NCI-H460 (cell line): ENCODE data around the gene RRP1B. TPM values are rescaled to one million over a fixed set of nuclear protein-coding genes. Genes with fewer than 3 reads are reported as not detected.

ENCODE experiments used
- DNase-seq: peaks from one replicate; pipeline ENCODE4 v3.0.0-alpha.2; 2016; ENCODE audit warnings: low read depth; ENCODE audit errors: extremely low read depth
- small RNA-seq, 2 experiments: library from RNA; depleted of rRNA; stranded (forward); fragments of <200 nt; gene quantifications; one replicate each; pipeline ENCODE3, GENCODE V24; 2014
- total RNA-seq: library from RNA; depleted of rRNA; stranded (reverse); fragments of >200 nt; shearing (Covaris generic); gene quantifications from 2 replicates; pipeline ENCODE4 v1.2.3, GENCODE V29; 2014; rRNA removed

RRP1B gene
- total RNA-seq, 1 experiment from 2014 or later: 33.1 TPM

DNA sequence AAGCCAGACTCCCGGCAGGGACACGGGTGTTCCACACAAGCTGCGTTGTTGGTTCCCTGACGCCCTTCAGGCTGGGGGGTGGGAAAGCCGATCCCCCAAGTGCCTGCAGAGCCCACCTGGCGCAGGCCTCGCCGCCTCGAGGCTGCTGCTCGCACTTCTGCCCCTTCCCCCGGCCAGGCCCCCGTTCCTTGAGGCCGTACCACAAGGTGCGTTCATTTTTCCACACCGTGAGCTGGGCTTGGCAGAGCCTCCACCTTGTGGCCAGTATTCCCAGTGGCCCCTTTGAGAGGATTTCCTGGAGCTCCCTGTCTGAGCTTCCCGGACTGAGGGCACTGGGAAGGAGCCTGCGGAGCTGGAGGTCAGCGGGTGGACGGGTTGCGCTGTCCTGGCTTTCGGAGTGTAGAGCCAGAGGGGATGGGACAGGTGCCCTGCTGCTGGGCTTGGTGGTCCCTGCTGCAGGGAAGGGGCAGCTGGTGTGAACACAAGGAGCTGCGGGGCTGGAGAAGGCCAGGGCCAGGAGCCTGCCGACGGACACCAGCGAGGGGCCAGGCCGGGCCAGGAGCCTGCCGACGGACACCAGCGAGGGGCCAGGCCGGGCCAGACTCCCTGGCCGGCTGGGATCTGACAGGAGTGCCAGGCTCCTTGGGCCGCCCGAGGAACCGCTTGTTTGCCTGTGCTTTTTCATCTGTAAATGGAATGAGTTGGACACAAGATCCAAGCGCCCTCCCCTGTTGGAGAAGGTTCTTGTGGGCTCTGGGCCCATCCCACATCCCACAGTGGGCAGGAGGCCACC is 78.0 kb downstream of the RRP1B start:
- no peak for DNase-seq

DNA sequence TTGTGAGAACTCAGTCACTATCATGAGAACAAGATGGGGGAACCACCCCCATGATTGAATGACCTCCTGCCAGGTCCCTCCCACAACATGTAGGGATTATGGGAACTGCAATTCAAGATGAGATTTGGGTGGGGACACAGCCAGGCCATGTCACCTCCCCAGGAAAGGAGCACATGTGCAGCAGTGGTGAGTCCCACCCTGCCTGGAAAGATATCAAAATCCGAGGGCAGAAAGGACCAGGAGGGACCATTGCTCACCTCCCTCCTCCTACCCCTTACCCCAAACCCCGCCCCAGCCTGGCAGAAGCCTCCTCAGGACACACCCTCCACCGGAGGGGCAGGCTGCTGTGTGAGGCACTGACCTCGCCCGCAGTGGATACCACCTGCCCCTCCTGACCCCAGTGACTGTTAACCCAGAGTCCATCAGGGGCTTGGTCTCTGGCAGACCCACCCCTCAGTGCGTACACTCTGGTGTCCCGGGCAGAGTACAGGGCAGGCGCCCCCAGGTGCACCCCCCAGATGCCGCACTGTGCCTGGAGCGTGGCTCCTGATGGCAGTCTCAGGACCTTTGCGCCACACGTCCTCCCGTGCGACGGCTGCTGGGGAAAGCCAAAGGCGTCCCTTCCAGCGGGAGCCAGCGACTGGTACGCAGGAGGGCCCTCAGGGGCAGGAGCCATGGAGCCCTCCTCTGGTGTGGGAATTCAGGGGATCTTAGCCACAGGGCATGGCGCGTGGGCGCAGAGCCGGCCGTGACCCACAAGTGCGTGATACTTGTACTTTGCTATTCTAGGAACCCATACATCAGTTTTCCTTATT is 80.5 kb downstream of the RRP1B start:
- no peak for DNase-seq

DNA sequence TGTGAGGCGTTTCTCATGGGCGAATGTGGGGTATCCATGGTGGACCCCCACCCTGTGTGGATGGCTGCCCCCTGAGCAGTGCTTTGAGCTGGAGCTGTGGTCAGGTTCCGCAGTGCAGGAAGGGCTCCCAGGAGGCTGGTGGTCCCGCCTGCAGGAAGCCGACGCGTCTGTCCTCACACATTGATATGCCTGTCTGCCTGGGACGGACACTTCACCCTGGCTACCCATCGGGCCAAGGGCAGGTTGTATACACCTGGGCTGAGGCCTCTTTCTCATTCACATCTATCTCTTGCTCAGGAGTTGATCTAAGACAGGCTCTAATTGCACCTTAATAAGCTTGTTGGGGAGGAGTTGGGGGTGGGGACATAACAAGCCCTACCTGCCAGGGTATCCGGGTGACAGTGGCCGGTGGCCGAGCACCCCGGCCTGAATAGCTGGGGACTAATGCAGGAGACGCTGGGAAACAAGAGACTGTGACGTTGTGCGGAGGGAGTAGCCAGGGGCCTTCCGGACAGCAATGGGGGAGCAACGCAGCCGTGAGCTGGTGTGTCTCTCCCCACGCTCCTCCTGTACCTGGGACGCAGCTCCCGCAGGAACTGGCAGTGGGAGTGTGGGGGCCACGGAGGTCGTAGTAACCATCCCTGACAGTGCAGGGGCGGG is 81.3 kb downstream of the RRP1B start:
- DNase-seq: no peak

DNA sequence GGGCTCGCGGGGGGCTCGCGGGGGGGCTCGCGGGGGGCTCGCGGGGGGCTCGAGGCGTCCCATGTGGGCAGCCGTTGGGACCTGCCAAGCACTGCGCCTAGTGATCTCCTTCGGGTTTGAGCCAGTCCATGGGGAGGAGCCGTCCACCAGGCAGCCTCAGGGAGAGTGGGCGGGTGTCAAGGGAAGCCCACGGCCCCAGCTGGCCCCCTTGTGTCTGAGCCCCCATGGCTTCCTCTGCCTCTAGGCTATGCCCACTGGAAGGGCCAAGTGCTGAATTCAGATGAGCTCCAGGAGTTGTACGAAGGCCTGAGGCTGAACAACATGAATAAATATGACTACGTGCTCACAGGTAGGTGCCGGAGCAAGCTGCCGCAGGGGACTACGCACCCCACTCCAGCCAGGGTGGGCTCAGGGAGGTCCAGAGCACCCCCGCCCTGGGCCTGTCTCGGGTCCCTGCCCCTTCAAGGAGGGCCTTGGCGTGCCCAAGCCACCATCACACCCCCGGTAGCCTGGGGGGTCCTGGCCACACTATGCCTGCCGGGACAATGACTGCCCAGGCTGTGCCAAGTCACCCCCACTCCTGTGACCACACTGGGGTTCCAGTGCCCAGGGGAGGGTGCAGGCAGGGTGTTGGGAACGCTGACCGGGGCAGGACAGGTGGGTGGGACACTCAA is 82.2 kb downstream of the RRP1B start:
- DNase-seq: no peak

DNA sequence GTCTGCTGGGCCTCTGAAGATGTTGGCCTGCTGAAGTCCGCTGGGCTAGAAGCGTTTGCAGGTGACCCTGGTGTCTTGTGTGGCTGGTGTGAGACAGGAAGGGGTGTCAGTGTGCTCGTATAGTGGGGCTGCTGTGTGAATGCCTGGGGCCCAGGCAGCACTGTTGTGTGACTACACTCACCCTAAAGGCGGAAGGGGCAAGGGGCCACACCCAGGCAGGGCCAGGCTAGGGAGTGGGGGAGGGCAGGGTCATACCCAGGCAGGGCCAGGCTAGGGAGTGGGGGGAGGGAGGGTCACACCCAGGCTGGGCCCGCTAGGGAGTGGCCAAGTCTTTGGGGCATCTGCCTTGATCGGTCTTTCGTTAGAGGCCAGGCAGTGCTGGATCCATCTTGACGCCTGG is 84.6 kb downstream of the RRP1B start:
- DNase-seq: no peak

DNA sequence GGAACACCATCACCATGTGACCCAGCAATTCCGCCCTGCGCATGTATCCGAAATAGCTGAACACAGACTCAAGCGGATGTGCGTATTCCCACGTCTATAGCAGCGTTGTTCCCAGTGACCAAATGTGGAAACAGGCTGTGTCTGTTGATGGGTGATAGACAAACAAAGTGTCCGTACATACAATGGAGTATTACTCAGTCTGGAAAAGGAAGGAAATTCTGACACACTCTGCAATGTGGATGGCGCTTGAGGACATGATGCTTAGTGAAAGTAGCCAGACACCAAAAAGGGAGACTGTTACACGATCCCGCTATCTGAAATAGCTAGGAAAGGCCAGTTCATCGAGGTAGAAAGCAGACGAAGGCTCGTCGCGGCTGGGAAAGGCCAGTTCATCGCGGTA is 85.4 kb downstream of the RRP1B start:
- no peak for DNase-seq

Small RNAs within 50 kb of the gene (small RNA-seq; reads per million reads assigned to genes)
- gene MIR6070: 0 reads per million in 2 experiments

Other genes with a start within 250 kb of the RRP1B start
- gene SIK1, start 232.4 kb upstream of the RRP1B start, total RNA-seq: 14.8 and 23.2 TPM in 2 replicates
- gene HSF2BP, start 72 bp upstream of the RRP1B start, total RNA-seq: 1.0 and 1.1 TPM in 2 replicates
- gene PDXK, start 59.6 kb downstream of the RRP1B start, total RNA-seq: 38.9 and 45.7 TPM in 2 replicates
- gene CSTB, start 116.7 kb downstream of the RRP1B start, total RNA-seq: 30.5 and 32.8 TPM in 2 replicates
- gene RRP1, start 130.0 kb downstream of the RRP1B start, total RNA-seq: 23.3 and 24.9 TPM in 2 replicates
- 27.5 and 29.3 TPM in 2 replicates for gene AGPAT3, start 205.7 kb downstream of the RRP1B start, total RNA-seq